ENCODE data around the gene KCNQ1. TPM values are rescaled to one million over a fixed set of nuclear protein-coding genes. Genes with fewer than 3 reads are reported as not detected.

KCNQ1 gene
- total and polyA plus RNA-seq, 7 experiments from 2014 or later = 14.7 to 46.4 (median 36.9) TPM

- H3K4me3 ChIP-seq (ENCODE audit: low read length) = no peak overlapping the region
- ATAC-seq = no peak
- peaks cover 14 to 19% of the 10 kb centered on the region in 2 donors for H3K4me1 ChIP-seq (ENCODE audit: control insufficient read depth in 2 of 2, insufficient read depth in 2 of 2, low read length in 2 of 2)
- Mint-ChIP-seq H3K4me1 (peaks cover 4 to 42% (median 27%) of the 10 kb centered on the region in 7 donors), H3K9me3 (no peaks in the 10 kb centered on the region), H3K27ac (peak overlapping the region in 8 of 9 donors; percentile 65 to 86 (median 78)), H3K36me3 (no peaks in the 10 kb centered on the region), H3K4me3 (peak overlapping the region; percentile 23 to 80 (median 66)), H3K27me3 (peaks cover 0 to 36% (median 0%) of the 10 kb centered on the region in 5 donors)
- H3K9me3 ChIP-seq (ENCODE audit: control insufficient read depth in 2 of 3, low read length in 3 of 3) = no peaks in the 10 kb centered on the region
- H3K36me3 ChIP-seq (ENCODE audit: control insufficient read depth in 2 of 3, insufficient read depth in 3 of 3, low read length in 3 of 3) = peaks cover 0 to 5% (median 0%) of the 10 kb centered on the region in 3 experiments
- no peaks in the 10 kb centered on the region for H3K27me3 ChIP-seq (ENCODE audit: control insufficient read depth in 2 of 2, insufficient read depth in 2 of 2, low read length in 2 of 2)
- POLR2A ChIA-PET = interaction anchor here (2.1 to 3.9 kb wide), 2 partner anchors 15 to 355 kb away, joined by 9 to 19 read pairs; a partner anchor contains a TSS
- intact Hi-C loops (cut with micrococcal nuclease) = loop anchor here (5.0 to 10.0 kb wide), 6 partner anchors 105 to 585 kb away; partner anchors contain the start of genes C11orf21 (in 1 of the 2), CD81 (in 1 of the 2), KCNQ1 (in 1 of the 2) and NAP1L4 (in 1 of the 2)
- CTCF ChIA-PET = interaction anchor here (1.0 to 9.4 kb wide), 4 partner anchors 9 to 354 kb away, joined by 5 to 197 read pairs (median 6); no protein-coding TSS in a partner anchor
- DNase-seq = no peak
- peak overlapping the region; percentile 30 for H3K27ac ChIP-seq (ENCODE audit: low read depth, low read length)
Measured at GRCh38 chr11:2886936-2887335, 442.1 kb downstream of the KCNQ1 start.

GRCh38 chr11:2887515-2888195, 442.8 kb downstream of the KCNQ1 start:
- Histone ChIP-seq H3K9me3 (ENCODE audit: control insufficient read depth in 2 of 3, low read length in 3 of 3) (no peaks in the 10 kb centered on the region), H3K36me3 (ENCODE audit: control insufficient read depth in 2 of 3, insufficient read depth in 3 of 3, low read length in 3 of 3) (peaks cover 0 to 5% (median 0%) of the 10 kb centered on the region in 3 experiments), H3K4me3 (ENCODE audit: low read length) (no peak overlapping the region), H3K27ac (ENCODE audit: low read depth, low read length) (no peak overlapping the region), H3K27me3 (ENCODE audit: control insufficient read depth in 2 of 2, insufficient read depth in 2 of 2, low read length in 2 of 2) (no peaks in the 10 kb centered on the region), H3K4me1 (ENCODE audit: control insufficient read depth in 2 of 2, insufficient read depth in 2 of 2, low read length in 2 of 2) (peaks cover 14 to 25% of the 10 kb centered on the region in 2 donors)
- DNase-seq (no peak), ATAC-seq (no peak)
- POLR2A ChIA-PET = interaction anchor here (2.1 to 3.9 kb wide), 2 partner anchors 14 to 355 kb away, joined by 9 to 19 read pairs; a partner anchor contains a TSS
- peak overlapping the region in 8 of 9 donors; percentile 20 to 86 (median 72) for H3K27ac Mint-ChIP-seq
- H3K4me1 Mint-ChIP-seq = peaks cover 6 to 49% (median 29%) of the 10 kb centered on the region in 7 donors
- peaks cover 0 to 30% (median 0%) of the 10 kb centered on the region in 5 donors for H3K27me3 Mint-ChIP-seq
- H3K9me3 Mint-ChIP-seq = no peaks in the 10 kb centered on the region
- intact Hi-C loops (cut with micrococcal nuclease) = loop anchor here (1.0 to 10.0 kb wide), 11 partner anchors 43 to 585 kb away; partner anchors contain the start of genes C11orf21 (in 1 of the 2), CD81 (in 1 of the 2), KCNQ1 (in 1 of the 2) and NAP1L4 (in 1 of the 2)
- CTCF ChIA-PET = interaction anchor here (0.6 to 9.4 kb wide), 12 partner anchors 9 to 442 kb away, joined by 3 to 197 read pairs (median 4); a partner anchor contains a TSS
- no peaks in the 10 kb centered on the region for H3K36me3 Mint-ChIP-seq
- H3K4me3 Mint-ChIP-seq = peak overlapping the region in 6 of 10 donors; percentile 23 to 80 (median 69)

GRCh38 chr11:2888266-2888968, 443.6 kb downstream of the KCNQ1 start:
- Histone ChIP-seq H3K4me3 (ENCODE audit: low read length) (no peak overlapping the region), H3K27me3 (ENCODE audit: control insufficient read depth in 2 of 2, insufficient read depth in 2 of 2, low read length in 2 of 2) (no peaks in the 10 kb centered on the region), H3K36me3 (ENCODE audit: control insufficient read depth in 2 of 3, insufficient read depth in 3 of 3, low read length in 3 of 3) (peaks cover 0 to 5% (median 0%) of the 10 kb centered on the region in 3 experiments), H3K27ac (ENCODE audit: low read depth, low read length) (no peak overlapping the region), H3K4me1 (ENCODE audit: control insufficient read depth in 2 of 2, insufficient read depth in 2 of 2, low read length in 2 of 2) (peaks cover 14 to 28% of the 10 kb centered on the region in 2 donors), H3K9me3 (ENCODE audit: control insufficient read depth in 2 of 3, low read length in 3 of 3) (no peaks in the 10 kb centered on the region)
- H3K4me1 Mint-ChIP-seq = peaks cover 6 to 47% (median 33%) of the 10 kb centered on the region in 7 donors
- peaks cover 0 to 23% (median 0%) of the 10 kb centered on the region in 5 donors for H3K27me3 Mint-ChIP-seq
- POLR2A ChIA-PET = interaction anchor here (2.1 to 3.9 kb wide), 2 partner anchors 14 to 356 kb away, joined by 9 to 19 read pairs; a partner anchor contains a TSS
- no peaks in the 10 kb centered on the region for H3K36me3 Mint-ChIP-seq
- ATAC-seq (peak; percentile 39), DNase-seq (peak; percentile 67 to 89 (median 80))
- intact Hi-C loops (cut with micrococcal nuclease) = loop anchor here (1.0 to 10.0 kb wide), 11 partner anchors 42 to 586 kb away; partner anchors contain the start of genes C11orf21 (in 1 of the 2), CD81 (in 1 of the 2), KCNQ1 (in 1 of the 2) and NAP1L4 (in 1 of the 2)
- H3K4me3 Mint-ChIP-seq = peak overlapping the region in 5 of 10 donors; percentile 16 to 58 (median 29)
- CTCF ChIA-PET = interaction anchor here (0.7 to 9.4 kb wide), 14 partner anchors 10 to 443 kb away, joined by 3 to 197 read pairs (median 4); a partner anchor contains a TSS
- H3K9me3 Mint-ChIP-seq = no peaks in the 10 kb centered on the region
- peak overlapping the region in 7 of 9 donors; percentile 41 to 78 (median 64) for H3K27ac Mint-ChIP-seq

GRCh38 chr11:2889362-2890273, 444.8 kb downstream of the KCNQ1 start:
- H3K4me1 ChIP-seq (ENCODE audit: control insufficient read depth in 2 of 2, insufficient read depth in 2 of 2, low read length in 2 of 2) = peaks cover 14 to 28% of the 10 kb centered on the region in 2 donors
- Mint-ChIP-seq H3K4me1 (peaks cover 6 to 46% (median 33%) of the 10 kb centered on the region in 7 donors), H3K9me3 (no peaks in the 10 kb centered on the region), H3K27me3 (peaks cover 0 to 18% (median 0%) of the 10 kb centered on the region in 5 donors), H3K36me3 (no peaks in the 10 kb centered on the region), H3K27ac (peak overlapping the region in 7 of 9 donors; percentile 28 to 77 (median 69)), H3K4me3 (peak overlapping the region in 2 of 10 donors; percentile 25 to 39)
- CTCF ChIA-PET = interaction anchor here (0.7 to 9.4 kb wide), 7 partner anchors 9 to 361 kb away, joined by 3 to 197 read pairs (median 4); no protein-coding TSS in a partner anchor
- H3K9me3 ChIP-seq (ENCODE audit: control insufficient read depth in 2 of 3, low read length in 3 of 3) = no peaks in the 10 kb centered on the region
- ATAC-seq = no peak
- POLR2A ChIA-PET = interaction anchor here (2.1 to 3.9 kb wide), 2 partner anchors 9 to 357 kb away, joined by 5 to 19 read pairs; no protein-coding TSS in a partner anchor
- H3K27ac ChIP-seq (ENCODE audit: low read depth, low read length) = no peak overlapping the region
- intact Hi-C loops (cut with micrococcal nuclease) = loop anchor here (2.0 to 10.0 kb wide), 10 partner anchors 103 to 1035 kb away; partner anchors contain the start of genes C11orf21 (in 2 of the 2), TSPAN32 (in 2 of the 2), CD81 (in 1 of the 2) and KCNQ1 (in 1 of the 2)
- peaks cover 0 to 5% (median 0%) of the 10 kb centered on the region in 3 experiments for H3K36me3 ChIP-seq (ENCODE audit: control insufficient read depth in 2 of 3, insufficient read depth in 3 of 3, low read length in 3 of 3)
- H3K27me3 ChIP-seq (ENCODE audit: control insufficient read depth in 2 of 2, insufficient read depth in 2 of 2, low read length in 2 of 2) = no peaks in the 10 kb centered on the region
- DNase-seq = no peak
- no peak overlapping the region for H3K4me3 ChIP-seq (ENCODE audit: low read length)

- no peaks in the 10 kb centered on the region for H3K36me3 Mint-ChIP-seq
- DNase-seq = no peak
- POLR2A ChIA-PET = interaction anchor here (0.7 to 3.2 kb wide), 6 partner anchors 8 to 444 kb away, joined by 3 to 24 read pairs (median 4); no protein-coding TSS in a partner anchor
- Histone ChIP-seq H3K4me1 (ENCODE audit: control insufficient read depth in 2 of 2, insufficient read depth in 2 of 2, low read length in 2 of 2) (peaks cover 14 to 28% of the 10 kb centered on the region in 2 donors), H3K36me3 (ENCODE audit: control insufficient read depth in 2 of 3, insufficient read depth in 3 of 3, low read length in 3 of 3) (no peaks in the 10 kb centered on the region), H3K27me3 (ENCODE audit: control insufficient read depth in 2 of 2, insufficient read depth in 2 of 2, low read length in 2 of 2) (no peaks in the 10 kb centered on the region), H3K27ac (ENCODE audit: low read depth, low read length) (peak overlapping the region; percentile 67), H3K4me3 (ENCODE audit: low read length) (no peak overlapping the region), H3K9me3 (ENCODE audit: control insufficient read depth in 2 of 3, low read length in 3 of 3) (no peaks in the 10 kb centered on the region)
- peak overlapping the region in 7 of 9 donors; percentile 28 to 89 (median 83) for H3K27ac Mint-ChIP-seq
- intact Hi-C loops (cut with micrococcal nuclease) = loop anchor here (5.0 to 10.0 kb wide), 3 partner anchors 487 to 1036 kb away; partner anchors contain the start of genes C11orf21 (in 1 of the 2), LSP1 (in 1 of the 2), TSPAN32 (in 1 of the 2) and ZNF195 (in 1 of the 2)
- CTCF ChIA-PET = interaction anchor here (0.7 to 9.4 kb wide), 5 partner anchors 9 to 584 kb away, joined by 3 to 197 read pairs (median 3); a partner anchor contains a TSS
- H3K9me3 Mint-ChIP-seq = no peaks in the 10 kb centered on the region
- H3K27me3 Mint-ChIP-seq = peaks cover 0 to 15% (median 0%) of the 10 kb centered on the region in 5 donors
- H3K4me3 Mint-ChIP-seq = peak overlapping the region in 4 of 10 donors; percentile 74 to 81 (median 78)
- ATAC-seq = no peak
- H3K4me1 Mint-ChIP-seq = peaks cover 8 to 46% (median 31%) of the 10 kb centered on the region in 7 donors
Measured at GRCh38 chr11:2890466-2891294, 445.9 kb downstream of the KCNQ1 start.

All from naive thymus-derived CD4-positive, alpha-beta T cell (primary cell).